ENCODE results near the gene MAPKAPK3.

DNA sequence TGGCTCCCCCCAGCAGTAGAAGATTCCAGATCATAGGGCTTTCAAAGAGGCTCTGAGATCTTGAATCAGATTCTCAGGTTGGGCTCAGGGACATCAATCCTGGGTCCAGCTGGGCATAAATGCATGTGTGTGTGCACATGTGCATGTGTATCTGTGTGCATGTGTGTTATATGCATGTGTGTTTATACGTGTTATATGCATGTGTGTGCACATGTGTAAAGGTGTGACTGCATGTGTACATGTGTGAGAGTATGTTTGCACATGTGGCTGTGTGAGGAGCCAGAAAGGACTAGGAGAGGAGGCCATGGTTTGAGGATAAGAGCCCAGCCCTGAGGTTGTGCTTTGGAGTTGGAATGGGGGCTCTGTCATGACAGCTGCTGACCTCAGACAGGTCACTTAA is 1.8 kb upstream of the MAPKAPK3 start:
- no peak for TF ChIP-seq POLR2A (IDR thresholded peaks at IDR 0.05)
- TF ChIP-seq, protein P1, sequence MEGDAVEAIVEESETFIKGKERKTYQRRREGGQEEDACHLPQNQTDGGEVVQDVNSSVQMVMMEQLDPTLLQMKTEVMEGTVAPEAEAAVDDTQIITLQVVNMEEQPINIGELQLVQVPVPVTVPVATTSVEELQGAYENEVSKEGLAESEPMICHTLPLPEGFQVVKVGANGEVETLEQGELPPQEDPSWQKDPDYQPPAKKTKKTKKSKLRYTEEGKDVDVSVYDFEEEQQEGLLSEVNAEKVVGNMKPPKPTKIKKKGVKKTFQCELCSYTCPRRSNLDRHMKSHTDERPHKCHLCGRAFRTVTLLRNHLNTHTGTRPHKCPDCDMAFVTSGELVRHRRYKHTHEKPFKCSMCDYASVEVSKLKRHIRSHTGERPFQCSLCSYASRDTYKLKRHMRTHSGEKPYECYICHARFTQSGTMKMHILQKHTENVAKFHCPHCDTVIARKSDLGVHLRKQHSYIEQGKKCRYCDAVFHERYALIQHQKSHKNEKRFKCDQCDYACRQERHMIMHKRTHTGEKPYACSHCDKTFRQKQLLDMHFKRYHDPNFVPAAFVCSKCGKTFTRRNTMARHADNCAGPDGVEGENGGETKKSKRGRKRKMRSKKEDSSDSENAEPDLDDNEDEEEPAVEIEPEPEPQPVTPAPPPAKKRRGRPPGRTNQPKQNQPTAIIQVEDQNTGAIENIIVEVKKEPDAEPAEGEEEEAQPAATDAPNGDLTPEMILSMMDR (IDR thresholded peaks at IDR 0.05 in 4 of 5, conservative IDR thresholded peaks at IDR 0.05 in 1 of 5), result no peak
